GM21367 (cell line): Measurements from ENCODE around the gene C10orf67.
A peak's percentile ranks its signal among the peaks of the same experiment; 100 is the strongest.
"Not testable (repeated sequence)": the region's sequence is repeated elsewhere in the genome, so short reads cannot be mapped to it uniquely, and the experiment has no call there.

Experiments
- ATAC-seq: cut with Tn5 transposase; IDR thresholded peaks from one replicate; pipeline ENCODE4 v1.9.1; 2021; ENCODE audit not compliant: unreplicated experiment

The C10orf67 gene

GRCh38 chr10:23362879-23363792, 18.5 kb upstream of the C10orf67 start:
- peak; percentile 31 for ATAC-seq

GRCh38 chr10:23362069-23362830, 17.7 kb upstream of the C10orf67 start:
- ATAC-seq, result peak; percentile 47

- ATAC-seq, result no peak
Observed at GRCh38 chr10:23361665-23362064, 17.1 kb upstream of the C10orf67 start.

- no peak for ATAC-seq
Observed at GRCh38 chr10:23359692-23360380, 15.2 kb upstream of the C10orf67 start.

GRCh38 chr10:23358357-23358756, 13.8 kb upstream of the C10orf67 start:
- no peak for ATAC-seq

GRCh38 chr10:23354630-23355279, 10.2 kb upstream of the C10orf67 start:
- ATAC-seq, result no peak

- ATAC-seq, result no peak
Observed at GRCh38 chr10:23351926-23352519, 7.4 kb upstream of the C10orf67 start.

- not testable (repeated sequence) for ATAC-seq
Observed at GRCh38 chr10:23350706-23351105, 6.1 kb upstream of the C10orf67 start.

- no peak for ATAC-seq
Observed at GRCh38 chr10:23345861-23346260, 1.3 kb upstream of the C10orf67 start.

- ATAC-seq, result no peak
Observed at GRCh38 chr10:23343591-23344240, 881 bp downstream of the C10orf67 start.

GRCh38 chr10:23342213-23342884, 2.2 kb downstream of the C10orf67 start:
- no peak for ATAC-seq

GRCh38 chr10:23341004-23341403, 3.6 kb downstream of the C10orf67 start:
- no peak for ATAC-seq

- no peak for ATAC-seq
Observed at GRCh38 chr10:23340354-23340753, 4.2 kb downstream of the C10orf67 start.

GRCh38 chr10:23338886-23339285, 5.7 kb downstream of the C10orf67 start:
- no peak for ATAC-seq

GRCh38 chr10:23338155-23338828, 6.3 kb downstream of the C10orf67 start:
- no peak for ATAC-seq

GRCh38 chr10:23337616-23338015, 7.0 kb downstream of the C10orf67 start:
- ATAC-seq, result no peak

GRCh38 chr10:23331567-23332301, 12.9 kb downstream of the C10orf67 start:
- no peak for ATAC-seq

- no peak for ATAC-seq
Observed at GRCh38 chr10:23330948-23331347, 13.6 kb downstream of the C10orf67 start.
